Epithelial cell of esophagus (primary cell): ENCODE results near the gene MMP11.
A peak's percentile ranks its signal among the peaks of the same experiment; 100 is the strongest.

Experiments
- DNase-seq: peaks from one replicate; pipeline ENCODE4 v3.0.0; 2010; ENCODE audit warnings: low read depth
- H3K4me3 ChIP-seq: 2 replicates; pipeline ENCODE4 v1.5.1; 2011; ENCODE audit warnings: mild to moderate bottlenecking, low read length, control low read depth
- CTCF ChIP-seq: IDR thresholded peaks from 2 replicates; pipeline ENCODE4 v1.5.1; 2011; ENCODE audit warnings: low read depth, mild to moderate bottlenecking, low read length, control low read depth, inconsistent platforms; ENCODE audit not compliant: insufficient read depth; ENCODE audit errors: missing control alignments

MMP11 gene

GRCh38 chr22:23759566-23759965 lies 13.1 kb upstream of the MMP11 start:
- no peak for TF ChIP-seq CTCF
- no peak for DNase-seq
- H3K4me3 ChIP-seq, result no peak overlapping the region

- no peak overlapping the region for H3K4me3 ChIP-seq
- no peak for TF ChIP-seq CTCF
- no peak for DNase-seq
Measured at GRCh38 chr22:23760056-23760455, 12.6 kb upstream of the MMP11 start.

GRCh38 chr22:23762842-23763578 lies 9.6 kb upstream of the MMP11 start, which contains the start of gene C22orf15:
TSS of gene C22orf15 (plus strand) at chr22:23762990. CDS start at chr22:23763307, 317 bp downstream.
- no peak within 1 kb of the TSS for H3K4me3 ChIP-seq
- TF ChIP-seq CTCF, result no peak
- no peak for DNase-seq

GRCh38 chr22:23763579-23763945 lies 9.1 kb upstream of the MMP11 start:
- TF ChIP-seq CTCF, result no peak
- H3K4me3 ChIP-seq, result no peak overlapping the region
- DNase-seq, result no peak

GRCh38 chr22:23763954-23764353 lies 8.7 kb upstream of the MMP11 start:
- H3K4me3 ChIP-seq, result no peak overlapping the region
- no peak for TF ChIP-seq CTCF
- DNase-seq, result no peak

- no peak for DNase-seq
- TF ChIP-seq CTCF, result no peak
- no peak overlapping the region for H3K4me3 ChIP-seq
Measured at GRCh38 chr22:23764899-23765881, 7.5 kb upstream of the MMP11 start.

- TF ChIP-seq CTCF, result no peak
- DNase-seq, result no peak
- H3K4me3 ChIP-seq, result peak overlapping the region; percentile 67
Measured at GRCh38 chr22:23767303-23767672, 5.4 kb upstream of the MMP11 start.
